ENCODE results near the gene BIRC3. TPM values are rescaled to one million over a fixed set of nuclear protein-coding genes. Genes with fewer than 3 reads are reported as not detected.
"Not testable (repeated sequence)": the region's sequence is repeated elsewhere in the genome, so short reads cannot be mapped to it uniquely, and the experiment has no call there.

The BIRC3 gene
- total RNA-seq, 2 donors from 2014 or later = 0.04 to 0.07 TPM

GRCh38 chr11:102331341-102331740 is 14.1 kb downstream of the BIRC3 start:
- Histone ChIP-seq H3K36me3 (ENCODE audit: control insufficient read depth, insufficient read depth, low read length) (no peaks in the 10 kb centered on the region), H3K4me1 (ENCODE audit: control insufficient read depth, insufficient read depth, low read length) (no peaks in the 10 kb centered on the region), H3K9me3 (ENCODE audit: control insufficient read depth, low read length) (no peaks in the 10 kb centered on the region), H3K27me3 (ENCODE audit: control insufficient read depth, insufficient read depth, low read length, poor library complexity, severe bottlenecking) (no peaks in the 10 kb centered on the region), H3K9ac (ENCODE audit: extremely low read depth, low read length, poor library complexity, severe bottlenecking) (no peak overlapping the region), H3K27ac (ENCODE audit: low read depth, low read length) (no peak overlapping the region), H3K4me3 (ENCODE audit: low read length) (no peak overlapping the region)
- Mint-ChIP-seq H3K4me3 (no peak overlapping the region), H3K27ac (no peak overlapping the region), H3K27me3 (ENCODE audit: insufficient read depth) (no peaks in the 10 kb centered on the region), H3K36me3 (ENCODE audit: low read depth) (no peaks in the 10 kb centered on the region), H3K9me3 (no peaks in the 10 kb centered on the region), H3K4me1 (peaks cover 3% of the 10 kb centered on the region)
- DNase-seq = no peak
- TF ChIP-seq CTCF (conservative IDR thresholded peaks at IDR 0.05) = no peak
- WGBS, 2 experiments (ENCODE audit: insufficient coverage in 1 of 2, insufficient read length in 1 of 2) = 94 to 100% methylated on average over 2 of the region's 2 CpGs

- H3K36me3 Mint-ChIP-seq (ENCODE audit: low read depth) = no peaks in the 10 kb centered on the region
- H3K4me1 Mint-ChIP-seq = no peaks in the 10 kb centered on the region
- no peak for DNase-seq
- H3K9me3 Mint-ChIP-seq = no peaks in the 10 kb centered on the region
- Histone ChIP-seq H3K4me1 (ENCODE audit: control insufficient read depth, insufficient read depth, low read length) (no peaks in the 10 kb centered on the region), H3K9ac (ENCODE audit: extremely low read depth, low read length, poor library complexity, severe bottlenecking) (no peak overlapping the region), H3K9me3 (ENCODE audit: control insufficient read depth, low read length) (no peaks in the 10 kb centered on the region), H3K27ac (ENCODE audit: low read depth, low read length) (no peak overlapping the region), H3K36me3 (ENCODE audit: control insufficient read depth, insufficient read depth, low read length) (no peaks in the 10 kb centered on the region), H3K4me3 (ENCODE audit: low read length) (no peak overlapping the region), H3K27me3 (ENCODE audit: control insufficient read depth, insufficient read depth, low read length, poor library complexity, severe bottlenecking) (no peaks in the 10 kb centered on the region)
- H3K4me3 Mint-ChIP-seq = no peak overlapping the region
- no peak for TF ChIP-seq CTCF (conservative IDR thresholded peaks at IDR 0.05)
- no peak overlapping the region for H3K27ac Mint-ChIP-seq
- H3K27me3 Mint-ChIP-seq (ENCODE audit: insufficient read depth) = peaks cover 2% of the 10 kb centered on the region
- 97 to 100% methylated on average over 1 of the region's 1 CpG for WGBS, 2 experiments (ENCODE audit: insufficient coverage in 1 of 2, insufficient read length in 1 of 2)
These were observed 15.3 kb downstream of the BIRC3 start for GRCh38 chr11:102332611-102332994.

DNA sequence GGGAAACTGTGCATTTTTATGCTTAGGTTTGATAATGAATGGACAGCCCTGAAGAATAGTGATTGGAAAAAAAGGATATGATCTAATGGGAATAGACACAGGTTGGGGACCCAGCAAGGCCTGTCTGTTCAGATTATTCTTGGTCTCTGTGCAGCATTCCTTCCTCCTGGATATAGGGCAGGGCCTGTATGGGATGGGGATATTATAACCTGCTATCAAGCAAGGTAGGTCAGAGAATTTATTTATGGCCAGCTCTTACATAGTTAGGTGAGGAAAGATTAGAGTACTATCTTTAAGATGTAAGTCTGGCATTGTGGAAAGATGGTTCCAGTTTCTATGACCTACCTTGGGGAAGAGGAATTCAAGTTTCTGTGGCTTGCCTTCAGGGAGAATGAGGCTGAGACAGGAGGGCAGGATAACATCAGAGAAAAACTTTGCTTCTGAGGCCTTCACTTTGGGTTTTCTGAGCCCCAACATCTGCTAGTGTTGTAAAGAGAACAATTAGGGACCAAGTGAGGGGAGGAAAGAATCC is 21.3 kb downstream of the BIRC3 start:
- Histone ChIP-seq H3K27ac (ENCODE audit: low read depth, low read length) (no peak overlapping the region), H3K4me1 (ENCODE audit: control insufficient read depth, insufficient read depth, low read length) (no peaks in the 10 kb centered on the region), H3K36me3 (ENCODE audit: control insufficient read depth, insufficient read depth, low read length) (no peaks in the 10 kb centered on the region), H3K27me3 (ENCODE audit: control insufficient read depth, insufficient read depth, low read length, poor library complexity, severe bottlenecking) (no peaks in the 10 kb centered on the region), H3K9ac (ENCODE audit: extremely low read depth, low read length, poor library complexity, severe bottlenecking) (no peak overlapping the region), H3K4me3 (ENCODE audit: low read length) (no peak overlapping the region), H3K9me3 (ENCODE audit: control insufficient read depth, low read length) (no peaks in the 10 kb centered on the region)
- Mint-ChIP-seq H3K27ac (no peak overlapping the region), H3K9me3 (no peaks in the 10 kb centered on the region), H3K4me3 (no peak overlapping the region), H3K27me3 (ENCODE audit: insufficient read depth) (peaks cover 2% of the 10 kb centered on the region), H3K4me1 (peaks cover 3% of the 10 kb centered on the region), H3K36me3 (ENCODE audit: low read depth) (no peaks in the 10 kb centered on the region)
- DNase-seq = no peak
- no peak for TF ChIP-seq CTCF (conservative IDR thresholded peaks at IDR 0.05)

DNA sequence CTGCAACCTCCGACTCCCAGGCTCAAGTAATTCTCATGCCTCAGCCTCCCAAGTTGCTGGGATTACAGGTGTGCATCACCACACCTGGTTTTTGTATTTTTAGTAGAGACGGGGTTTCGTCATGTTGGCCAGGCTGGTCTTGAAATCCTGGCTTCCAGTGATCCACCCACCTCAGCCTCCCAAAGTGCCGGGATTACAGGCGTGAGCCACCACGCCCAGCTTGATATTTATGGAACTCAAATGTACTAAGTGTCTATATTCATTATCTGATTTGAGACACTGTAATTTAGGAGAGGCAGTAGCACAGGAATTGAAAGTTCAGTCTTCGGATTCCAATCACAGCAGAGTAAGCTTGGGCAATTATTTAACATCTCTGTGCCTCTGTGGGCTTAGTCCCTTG is 24.0 kb downstream of the BIRC3 start:
- H3K4me3 ChIP-seq (ENCODE audit: low read length); H3K36me3 ChIP-seq (ENCODE audit: control insufficient read depth, insufficient read depth, low read length); H3K36me3 Mint-ChIP-seq (ENCODE audit: low read depth); H3K27ac Mint-ChIP-seq; H3K4me1 ChIP-seq (ENCODE audit: control insufficient read depth, insufficient read depth, low read length); H3K27ac ChIP-seq (ENCODE audit: low read depth, low read length); H3K9me3 ChIP-seq (ENCODE audit: control insufficient read depth, low read length); DNase-seq; H3K4me3 Mint-ChIP-seq; H3K27me3 Mint-ChIP-seq (ENCODE audit: insufficient read depth); H3K27me3 ChIP-seq (ENCODE audit: control insufficient read depth, insufficient read depth, low read length, poor library complexity, severe bottlenecking); H3K9ac ChIP-seq (ENCODE audit: extremely low read depth, low read length, poor library complexity, severe bottlenecking); H3K9me3 Mint-ChIP-seq: not testable (repeated sequence)
- 86 to 90% methylated on average over 4 to 7 of the region's 7 CpGs for WGBS, 2 experiments (ENCODE audit: insufficient coverage in 1 of 2, insufficient read length in 1 of 2)
- peaks cover 14% of the 10 kb centered on the region for H3K4me1 Mint-ChIP-seq

Measured in endodermal cell (in vitro differentiated cells).